ENCODE results near the gene ADGRG3.
A peak's percentile ranks its signal among the peaks of the same experiment; 100 is the strongest.
"Not testable (repeated sequence)": the region's sequence is repeated elsewhere in the genome, so short reads cannot be mapped to it uniquely, and the experiment has no call there.

Gene ADGRG3

GRCh38 chr16:57721356-57722209, 53.5 kb downstream of the ADGRG3 start:
- no peak for DNase-seq (ENCODE audit: low spot score)

- no peak for DNase-seq (ENCODE audit: low spot score)
Observed at GRCh38 chr16:57722210-57722499, 54.0 kb downstream of the ADGRG3 start.

DNA sequence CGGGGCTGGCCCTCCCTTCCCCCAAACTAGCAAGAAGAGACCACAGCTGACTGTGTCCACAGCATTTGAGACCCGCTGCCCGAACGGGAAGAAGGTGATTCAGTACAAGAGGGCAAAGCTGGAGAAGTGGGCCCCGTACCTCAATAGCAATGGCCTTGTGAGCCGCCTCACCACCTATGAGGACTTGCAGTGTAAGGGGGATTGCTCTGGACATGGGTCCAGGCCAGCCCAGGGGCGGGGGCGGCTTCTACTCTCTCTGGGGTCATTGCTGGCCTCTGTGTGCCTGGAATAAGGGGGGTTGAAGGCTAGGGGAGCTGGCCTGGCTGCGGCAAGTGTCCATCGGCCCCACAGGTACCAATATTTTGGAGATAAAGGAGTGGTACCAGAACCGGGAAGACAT, 54.5 kb downstream of the ADGRG3 start:
- no peak for DNase-seq (ENCODE audit: low spot score)

- no peak for DNase-seq (ENCODE audit: low spot score)
Observed at GRCh38 chr16:57723170-57723569, 55.1 kb downstream of the ADGRG3 start.

DNA sequence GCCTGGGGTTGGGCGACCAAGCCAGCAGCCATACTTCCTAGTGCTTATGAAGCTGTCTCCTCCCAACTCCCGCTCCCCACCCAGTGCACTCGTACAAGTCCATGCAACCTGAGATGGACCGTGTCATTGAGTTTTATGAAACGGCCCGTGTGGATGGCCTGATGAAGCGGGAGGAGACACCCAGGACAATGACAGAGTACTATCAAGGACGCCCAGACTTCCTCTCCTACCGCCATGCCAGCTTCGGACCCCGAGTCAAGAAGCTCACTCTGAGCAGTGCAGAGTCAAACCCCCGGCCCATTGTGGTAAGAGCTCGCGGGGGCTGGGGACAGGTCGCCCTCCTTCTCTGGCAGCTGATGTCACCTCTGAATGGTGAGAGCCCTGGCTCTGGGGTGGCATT, 56.4 kb downstream of the ADGRG3 start:
- no peak for DNase-seq (ENCODE audit: low spot score)

GRCh38 chr16:57725151-57725550, 57.0 kb downstream of the ADGRG3 start:
- no peak for DNase-seq (ENCODE audit: low spot score)

GRCh38 chr16:57725554-57725953, 57.4 kb downstream of the ADGRG3 start:
- DNase-seq (ENCODE audit: low spot score), result no peak

- no peak for DNase-seq (ENCODE audit: low spot score)
Observed at GRCh38 chr16:57725976-57726375, 57.9 kb downstream of the ADGRG3 start.

- no peak for DNase-seq (ENCODE audit: low spot score)
Observed at GRCh38 chr16:57726433-57726947, 58.4 kb downstream of the ADGRG3 start.

- no peak for DNase-seq (ENCODE audit: low spot score)
Observed at GRCh38 chr16:57727610-57728009, 59.5 kb downstream of the ADGRG3 start.

GRCh38 chr16:57728336-57729181, 60.5 kb downstream of the ADGRG3 start:
- DNase-seq (ENCODE audit: low spot score), result no peak

DNA sequence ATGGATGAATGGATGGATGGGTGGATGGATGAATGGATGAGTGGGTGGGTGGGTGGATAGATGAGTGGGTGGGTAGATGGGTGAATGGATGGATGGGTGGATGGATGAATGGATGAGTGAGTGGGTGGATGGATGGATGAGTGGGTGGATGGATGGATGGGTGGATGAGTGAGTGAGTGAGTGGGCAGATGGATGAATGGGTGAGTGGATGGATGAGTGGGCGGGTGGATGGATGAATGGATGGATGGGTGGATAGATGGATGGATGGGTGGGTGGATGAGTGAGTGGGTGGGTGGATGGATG, 61.0 kb downstream of the ADGRG3 start:
- no peak for DNase-seq (ENCODE audit: low spot score)

DNA sequence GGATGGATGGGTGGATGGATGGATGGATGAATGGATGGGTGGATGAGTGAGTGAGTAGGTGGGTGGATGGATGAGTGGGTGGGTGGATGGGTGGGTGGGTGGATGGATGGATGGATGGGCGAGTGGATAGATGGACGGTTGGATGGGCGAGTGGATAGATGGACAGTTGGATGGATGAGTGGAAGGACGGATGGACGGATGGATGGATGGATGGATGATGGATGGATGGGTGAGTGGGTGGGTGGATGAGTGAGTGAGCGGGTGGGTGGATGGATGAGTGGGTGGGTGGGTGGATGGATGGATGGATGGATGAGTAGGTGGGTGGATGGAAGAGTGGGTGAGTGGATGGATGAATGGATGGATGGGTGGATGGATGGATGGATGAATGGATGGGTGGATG, 61.7 kb downstream of the ADGRG3 start:
- not testable (repeated sequence) for DNase-seq (ENCODE audit: low spot score)

DNA sequence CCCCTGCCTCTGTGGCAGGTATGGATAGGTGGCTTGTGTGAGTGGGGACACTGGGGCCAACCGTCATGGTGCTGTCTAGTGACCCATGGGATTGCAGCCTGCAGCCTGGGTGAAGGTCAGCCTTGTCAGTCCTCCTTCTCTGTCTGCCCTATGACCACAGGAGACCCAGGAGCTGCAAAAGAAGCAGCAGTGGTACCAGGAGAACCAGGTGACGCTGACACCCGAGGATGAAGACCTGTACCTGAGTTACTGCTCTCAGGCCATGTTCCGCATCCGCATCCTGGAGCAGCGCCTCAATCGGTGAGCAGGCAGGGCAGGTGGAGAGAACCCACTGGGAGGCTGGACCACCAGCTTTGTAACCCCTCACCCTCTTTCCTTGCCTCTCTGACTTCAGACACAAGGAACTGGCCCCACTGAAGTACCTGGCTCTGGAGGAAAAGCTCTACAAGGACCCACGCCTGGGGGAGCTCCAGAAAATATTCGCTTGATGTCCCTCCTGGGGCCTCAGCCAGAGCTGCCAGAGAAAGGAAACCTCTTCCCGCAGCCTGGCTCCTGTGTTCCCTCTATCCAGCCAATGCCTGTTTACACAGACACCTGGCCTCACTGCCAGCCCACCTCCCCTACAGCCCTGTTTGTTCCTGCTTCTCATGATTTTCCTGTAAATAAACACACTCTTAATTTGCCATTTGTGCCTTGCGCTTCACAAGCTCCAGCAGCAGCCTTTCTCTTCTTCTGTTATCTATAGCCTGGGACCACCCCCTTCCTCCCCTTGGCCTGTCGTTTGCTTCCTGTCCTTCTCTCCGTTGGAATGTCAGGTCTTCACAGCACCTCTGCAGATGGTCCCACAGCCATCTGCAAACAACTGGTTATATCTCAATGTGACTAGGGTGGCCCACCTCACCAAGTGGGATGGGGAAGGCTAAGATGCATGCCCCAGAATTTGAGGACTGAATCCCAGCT, 62.9 kb downstream of the ADGRG3 start:
- no peak for DNase-seq (ENCODE audit: low spot score)

DNA sequence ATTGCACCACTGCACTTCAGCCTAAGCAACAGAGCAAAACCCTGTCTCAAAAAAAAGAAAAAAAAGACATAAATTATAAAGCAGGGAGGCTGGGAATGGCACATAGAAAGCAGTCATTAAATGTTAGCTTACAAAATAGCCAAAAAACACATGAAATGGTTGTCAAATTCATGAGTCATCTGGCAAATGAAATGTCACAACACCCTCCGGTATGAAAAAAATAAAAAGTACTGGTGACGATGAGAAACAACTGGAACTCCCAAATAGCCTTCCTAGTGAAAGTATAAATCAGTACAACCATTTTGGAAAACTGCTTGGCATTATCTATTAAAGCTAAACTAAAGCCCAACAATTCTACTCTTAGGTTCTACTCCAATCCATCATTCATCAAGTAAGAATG, 63.9 kb downstream of the ADGRG3 start:
- no peak for DNase-seq (ENCODE audit: low spot score)

DNA sequence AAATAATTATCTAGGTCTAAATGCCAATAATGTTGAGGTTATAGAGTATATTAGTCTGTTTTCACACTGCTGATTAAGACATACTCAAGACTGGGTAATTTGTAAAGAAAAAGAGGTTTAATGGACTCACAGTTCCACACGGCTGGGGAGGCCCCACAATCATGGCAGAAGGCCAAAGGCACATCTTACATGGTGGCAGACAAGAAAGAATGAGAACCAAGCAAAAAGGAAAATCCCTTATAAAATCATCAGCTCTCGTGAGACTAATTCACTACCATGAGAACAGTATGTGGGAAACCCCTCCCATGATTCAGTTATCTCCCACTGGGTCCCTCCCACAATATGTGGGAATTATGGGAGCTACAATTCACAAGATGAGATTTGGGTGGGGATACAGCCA, 64.6 kb downstream of the ADGRG3 start:
- DNase-seq (ENCODE audit: low spot score), result no peak

DNA sequence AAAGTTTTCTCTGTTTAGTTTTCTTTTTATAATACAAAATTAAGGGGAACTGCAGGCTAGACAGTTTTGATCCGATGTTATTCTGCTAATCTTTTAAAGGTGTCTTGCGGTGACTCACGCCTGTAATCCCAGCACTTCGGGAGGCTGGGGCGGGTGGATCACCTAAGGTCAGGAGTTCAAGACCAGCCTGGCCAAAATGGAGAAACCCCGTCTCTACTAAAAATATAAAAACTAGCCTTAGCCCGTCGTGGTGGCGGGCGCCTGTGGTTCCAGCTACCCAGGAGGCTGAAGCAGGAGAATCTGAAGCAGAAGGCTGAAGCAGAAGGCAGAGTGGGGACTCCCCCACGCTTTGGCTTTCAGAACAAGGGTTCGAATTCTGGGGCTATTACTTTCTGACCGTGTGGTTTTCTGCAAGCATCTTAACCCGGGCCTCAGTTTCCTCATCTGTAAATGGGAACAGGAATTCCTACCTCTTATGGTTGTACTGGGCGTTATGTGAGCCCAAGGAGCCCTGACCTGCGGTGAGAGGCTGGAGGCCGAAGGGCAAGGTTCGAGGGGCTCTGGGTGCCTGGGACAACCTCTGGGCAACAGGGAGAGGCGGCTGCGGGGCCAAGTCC, 66.3 kb downstream of the ADGRG3 start:
- DNase-seq (ENCODE audit: low spot score), result no peak

DNA sequence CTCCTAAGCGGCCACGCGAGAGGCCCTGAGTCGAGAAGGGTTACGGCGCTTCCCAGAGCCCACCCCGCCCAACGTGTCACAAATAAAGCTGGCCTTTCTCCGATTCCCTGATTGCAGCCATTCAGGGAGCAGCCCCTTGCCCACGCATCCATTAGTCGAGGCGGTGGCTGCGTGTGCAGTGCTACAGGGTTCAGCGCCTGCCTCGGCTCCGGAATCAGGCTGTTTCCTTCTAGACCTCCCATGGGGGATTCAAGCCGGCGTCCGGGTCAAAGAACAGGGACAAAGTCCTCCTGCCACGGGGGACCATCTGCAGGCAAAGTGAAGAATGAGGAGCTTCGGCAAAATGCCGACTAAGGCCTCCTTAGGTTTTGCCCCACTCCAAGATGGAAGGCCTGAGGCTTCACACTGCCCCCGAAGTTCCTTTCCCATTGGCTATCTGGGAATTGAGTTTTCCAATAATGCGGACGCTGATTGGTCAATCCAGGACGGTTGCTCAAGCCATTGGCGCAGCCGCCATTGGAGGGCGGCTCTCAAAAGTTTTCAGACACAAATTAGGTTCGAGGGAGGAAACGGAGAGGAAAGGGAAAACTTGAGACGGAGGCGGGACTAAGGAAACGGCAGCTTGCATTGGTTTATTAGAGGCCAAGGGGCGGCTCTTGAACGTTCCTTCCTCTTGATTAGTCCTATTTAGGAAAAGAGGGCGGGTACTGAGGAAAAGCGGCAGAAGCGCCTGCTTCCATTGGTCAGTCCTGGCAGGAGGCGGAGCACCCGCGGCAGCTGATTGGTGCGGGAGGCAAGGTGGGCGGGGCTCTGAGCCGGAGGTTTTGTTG, 67.0 kb downstream of the ADGRG3 start:
- DNase-seq (ENCODE audit: low spot score), result peak; percentile 99

DNA sequence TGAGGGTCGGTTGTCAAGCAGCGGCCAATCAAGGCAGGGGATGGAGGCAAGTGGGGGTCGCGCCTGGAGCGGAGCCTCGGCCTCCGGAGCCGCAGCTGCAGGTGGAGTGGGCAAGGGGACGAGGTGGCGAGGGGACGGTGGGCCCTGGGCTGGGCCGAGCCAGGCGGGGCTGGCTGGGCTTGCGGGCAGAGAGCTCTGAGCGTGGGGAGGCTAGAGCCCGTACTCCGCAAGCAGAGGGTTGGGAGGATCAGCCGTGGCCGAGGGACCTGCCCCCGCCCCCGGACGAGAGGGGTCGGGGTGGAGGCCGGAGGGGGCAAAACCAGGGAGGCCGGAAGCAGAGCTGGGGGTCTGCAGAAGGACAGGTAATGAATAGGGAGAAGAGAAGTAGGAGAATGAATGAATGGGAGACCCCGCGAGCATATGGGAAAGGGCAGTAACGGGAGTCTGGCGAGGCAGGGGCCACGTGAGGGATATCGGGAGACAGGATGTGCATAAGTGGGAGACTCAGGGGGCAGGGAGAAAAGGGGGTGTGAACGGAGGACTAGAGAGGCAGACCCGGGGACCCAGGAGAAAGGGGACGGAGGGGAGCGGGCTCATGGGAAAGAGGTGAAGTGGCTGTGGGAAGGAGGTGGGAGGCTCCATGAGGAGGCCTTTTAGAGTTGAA, 67.8 kb downstream of the ADGRG3 start, which contains the start of gene KATNB1:
KATNB1 (plus strand) TSS at position 16 of the 664 bp plus-strand sequence. CDS start 1,474 bp downstream, outside the sequence.
- no peak for DNase-seq (ENCODE audit: low spot score)

Data from left forelimb (tissue), 1 donor.